ENCODE data around the gene RGS14. TPM values are rescaled to one million over a fixed set of nuclear protein-coding genes. Genes with fewer than 3 reads are reported as not detected.

RGS14 gene
- total RNA-seq, 1 experiment from 2014 or later: 9.4 TPM

DNA sequence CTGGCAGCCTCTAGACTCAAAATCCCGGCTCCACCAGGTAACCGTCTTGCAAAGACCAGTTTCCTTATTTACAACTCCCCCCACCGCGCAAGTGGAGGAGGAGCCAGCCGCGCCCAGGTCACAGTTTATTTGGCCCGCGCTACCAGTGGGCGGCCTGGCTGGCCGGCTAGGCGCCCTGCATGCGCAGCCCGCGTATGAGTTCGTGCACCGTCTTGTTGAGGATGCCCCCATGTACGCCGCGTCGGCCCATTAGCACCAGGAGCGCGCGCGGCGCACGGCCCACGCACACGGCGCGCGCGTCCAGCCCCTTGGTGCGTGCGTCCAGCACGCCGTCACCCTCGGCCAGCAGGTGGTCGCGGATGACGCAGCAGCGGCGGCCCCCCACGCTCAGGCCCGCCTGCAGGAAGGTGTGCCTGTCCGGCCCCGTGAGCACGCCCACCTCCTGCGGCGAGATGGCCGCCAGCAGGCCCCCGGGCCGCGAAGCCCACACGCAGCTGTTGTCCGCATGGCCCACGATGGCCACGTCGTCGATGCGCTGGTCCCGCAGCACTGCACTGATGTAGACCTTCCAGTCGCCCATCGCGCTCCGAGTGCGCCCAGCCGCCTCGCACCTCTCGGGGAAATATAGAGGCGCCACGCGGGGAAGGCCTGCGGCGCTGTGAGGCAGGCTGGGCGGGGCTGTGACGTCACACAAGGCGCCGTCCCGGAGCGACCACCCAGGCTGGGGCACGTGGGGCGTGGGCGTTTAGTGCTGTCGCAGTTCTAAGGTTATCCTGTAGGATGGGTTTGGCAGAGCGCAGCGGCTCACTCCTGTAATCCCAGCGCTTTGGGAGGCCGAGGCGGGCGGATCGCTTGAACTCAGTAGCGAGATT lies 42.5 kb downstream of the RGS14 start, which contains the start of gene PFN3:
Gene PFN3 (minus strand): TSS at position 665 of the 872 bp plus-strand sequence. CDS start 85 bp downstream, at position 580.
- Histone ChIP-seq H4K20me1 (ENCODE audit: insufficient read depth) (no peaks in the 10 kb centered on the region), H3K27ac (ENCODE audit: low read depth, low read length) (no peak within 1 kb of the TSS), H3K36me3 (ENCODE audit: control insufficient read depth in 1 of 2, insufficient read depth in 2 of 2, low read length in 2 of 2) (no peaks in the 10 kb centered on the region), H3K9ac (ENCODE audit: low read length) (no peak within 1 kb of the TSS), H3K9me2 (ENCODE audit: insufficient read depth) (no peaks in the 10 kb centered on the region), H3K79me2 (ENCODE audit: insufficient read depth, low read length) (no peaks in the 10 kb centered on the region), H3K9me3 (ENCODE audit: control insufficient read depth in 1 of 2, insufficient read depth in 1 of 2, low read depth in 1 of 2, low read length in 2 of 2) (no peaks in the 10 kb centered on the region), H3K27me3 (ENCODE audit: insufficient read depth, low read length) (no peaks in the 10 kb centered on the region), H3K4me1 (ENCODE audit: control insufficient read depth in 1 of 2, insufficient read depth in 2 of 2, low read length in 2 of 2) (peaks cover 15 to 37% of the 10 kb centered on the region in 2 experiments), H2AFZ (ENCODE audit: low read depth, low read length, poor library complexity, severe bottlenecking) (no peak within 1 kb of the TSS), H3K4me3 (replicated peaks in 1 of 2; ENCODE audit: low read depth in 1 of 2, low read length in 2 of 2) (no peak within 1 kb of the TSS), H3K4me2 (ENCODE audit: low read length) (no peak within 1 kb of the TSS)
- no TSS peak for BruUV-seq (replicated peaks)
- no peak for ATAC-seq
- TF ChIP-seq TCF7L2 (IDR thresholded peaks at IDR 0.05; ENCODE audit: borderline replicate concordance, extremely low read depth, insufficient read depth, insufficient read length): no peak
- TF ChIP-seq, protein P1, sequence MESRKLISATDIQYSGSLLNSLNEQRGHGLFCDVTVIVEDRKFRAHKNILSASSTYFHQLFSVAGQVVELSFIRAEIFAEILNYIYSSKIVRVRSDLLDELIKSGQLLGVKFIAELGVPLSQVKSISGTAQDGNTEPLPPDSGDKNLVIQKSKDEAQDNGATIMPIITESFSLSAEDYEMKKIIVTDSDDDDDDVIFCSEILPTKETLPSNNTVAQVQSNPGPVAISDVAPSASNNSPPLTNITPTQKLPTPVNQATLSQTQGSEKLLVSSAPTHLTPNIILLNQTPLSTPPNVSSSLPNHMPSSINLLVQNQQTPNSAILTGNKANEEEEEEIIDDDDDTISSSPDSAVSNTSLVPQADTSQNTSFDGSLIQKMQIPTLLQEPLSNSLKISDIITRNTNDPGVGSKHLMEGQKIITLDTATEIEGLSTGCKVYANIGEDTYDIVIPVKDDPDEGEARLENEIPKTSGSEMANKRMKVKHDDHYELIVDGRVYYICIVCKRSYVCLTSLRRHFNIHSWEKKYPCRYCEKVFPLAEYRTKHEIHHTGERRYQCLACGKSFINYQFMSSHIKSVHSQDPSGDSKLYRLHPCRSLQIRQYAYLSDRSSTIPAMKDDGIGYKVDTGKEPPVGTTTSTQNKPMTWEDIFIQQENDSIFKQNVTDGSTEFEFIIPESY (IDR thresholded peaks at IDR 0.05; ENCODE audit: extremely low read depth, insufficient replicate concordance, low read length): no peak
- no peak for TF ChIP-seq FOSL1 (IDR thresholded peaks at IDR 0.05; ENCODE audit: low read depth)
- TF ChIP-seq ELF1 (IDR thresholded peaks at IDR 0.05; ENCODE audit: borderline replicate concordance, low read depth): no peak
- no peak for TF ChIP-seq SIN3A (IDR thresholded peaks at IDR 0.05; ENCODE audit: low read depth)
- no peak for TF ChIP-seq SP1 (IDR thresholded peaks at IDR 0.05; ENCODE audit: low read depth)
- no peak for TF ChIP-seq CEBPB (IDR thresholded peaks at IDR 0.05; ENCODE audit: low read depth)
- TF ChIP-seq, protein P2, sequence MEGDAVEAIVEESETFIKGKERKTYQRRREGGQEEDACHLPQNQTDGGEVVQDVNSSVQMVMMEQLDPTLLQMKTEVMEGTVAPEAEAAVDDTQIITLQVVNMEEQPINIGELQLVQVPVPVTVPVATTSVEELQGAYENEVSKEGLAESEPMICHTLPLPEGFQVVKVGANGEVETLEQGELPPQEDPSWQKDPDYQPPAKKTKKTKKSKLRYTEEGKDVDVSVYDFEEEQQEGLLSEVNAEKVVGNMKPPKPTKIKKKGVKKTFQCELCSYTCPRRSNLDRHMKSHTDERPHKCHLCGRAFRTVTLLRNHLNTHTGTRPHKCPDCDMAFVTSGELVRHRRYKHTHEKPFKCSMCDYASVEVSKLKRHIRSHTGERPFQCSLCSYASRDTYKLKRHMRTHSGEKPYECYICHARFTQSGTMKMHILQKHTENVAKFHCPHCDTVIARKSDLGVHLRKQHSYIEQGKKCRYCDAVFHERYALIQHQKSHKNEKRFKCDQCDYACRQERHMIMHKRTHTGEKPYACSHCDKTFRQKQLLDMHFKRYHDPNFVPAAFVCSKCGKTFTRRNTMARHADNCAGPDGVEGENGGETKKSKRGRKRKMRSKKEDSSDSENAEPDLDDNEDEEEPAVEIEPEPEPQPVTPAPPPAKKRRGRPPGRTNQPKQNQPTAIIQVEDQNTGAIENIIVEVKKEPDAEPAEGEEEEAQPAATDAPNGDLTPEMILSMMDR (IDR thresholded peaks at IDR 0.05 in 2 of 3, conservative IDR thresholded peaks at IDR 0.05 in 1 of 3; ENCODE audit: borderline replicate concordance in 1 of 3, insufficient read depth in 1 of 3, low read depth in 2 of 3, low read length in 2 of 3): no peak
- intact Hi-C loops (cut with micrococcal nuclease): loop anchor here (5.0 kb wide), 2 partner anchors 97 to 288 kb away; partner anchors contain the start of gene PDLIM7
- DNase-seq (ENCODE audit: low read depth, low spot score): no peak
- RAD21 ChIA-PET (ENCODE audit: low non-redundant PET in 1 of 2, low total read pairs in 2 of 2, uncharacterized antibody in 2 of 2, unreplicated experiment in 2 of 2): no interaction called here
- CTCF ChIA-PET: interaction anchor here (5.3 kb wide), 1 partner anchor 54 kb away, joined by 85 read pairs; no protein-coding TSS in a partner anchor
- POLR2A ChIA-PET: no interaction called here

Data from HCT116 (cell line).